GM20431 (cell line): ENCODE results near the gene PEX11A.

Experiments used
- in situ Hi-C: fragments of 300-500 bp; cut with MseI, MboI; formaldehyde crosslinking; loops from one replicate; pipeline ENCODE4 v1.15.0; 2020; ENCODE audit warnings: low sequenced_read_pairs; ENCODE audit not compliant: unreplicated experiment

Gene PEX11A

GRCh38 chr15:89679212-89679611 lies 11.3 kb downstream of the PEX11A start, which contains the start of gene PLIN1:
Gene PLIN1, minus strand, starts transcription at chr15:89679367. Its CDS starts 1,878 bp downstream, at chr15:89677489.
- in situ Hi-C loops = no loop called here

GRCh38 chr15:89677381-89677780 lies 13.2 kb downstream of the PEX11A start:
- in situ Hi-C loops = no loop called here

- in situ Hi-C loops = no loop called here
Measured at GRCh38 chr15:89675606-89676005, 14.9 kb downstream of the PEX11A start.

GRCh38 chr15:89674526-89674925 lies 16.0 kb downstream of the PEX11A start:
- in situ Hi-C loops = no loop called here

DNA sequence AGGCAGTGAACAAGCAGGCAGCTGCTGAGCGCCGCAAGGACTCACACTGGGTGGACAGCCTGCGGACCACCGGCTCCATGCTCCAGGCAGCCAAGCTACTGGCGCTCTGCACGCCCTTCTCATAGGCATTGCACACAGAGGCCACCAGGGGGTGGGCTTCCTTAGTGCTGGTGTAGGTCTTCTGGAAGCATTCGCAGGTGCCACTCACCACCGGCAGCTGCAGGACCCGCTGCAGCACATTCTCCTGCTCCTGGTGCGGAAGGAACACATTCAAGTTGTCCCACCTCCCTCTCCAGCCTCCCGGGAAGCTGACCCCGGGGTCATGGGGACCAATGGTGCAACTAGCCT lies 17.4 kb downstream of the PEX11A start:
- in situ Hi-C loops = no loop called here

- in situ Hi-C loops = no loop called here
Measured at GRCh38 chr15:89672221-89673164, 18.1 kb downstream of the PEX11A start.

- in situ Hi-C loops = no loop called here
Measured at GRCh38 chr15:89671687-89672086, 18.9 kb downstream of the PEX11A start.

- in situ Hi-C loops = no loop called here
Measured at GRCh38 chr15:89670971-89671560, 19.5 kb downstream of the PEX11A start.

- in situ Hi-C loops = no loop called here
Measured at GRCh38 chr15:89669941-89670340, 20.6 kb downstream of the PEX11A start.

- in situ Hi-C loops = no loop called here
Measured at GRCh38 chr15:89669309-89669865, 21.2 kb downstream of the PEX11A start.

- in situ Hi-C loops = no loop called here
Measured at GRCh38 chr15:89668171-89668570, 22.4 kb downstream of the PEX11A start.

DNA sequence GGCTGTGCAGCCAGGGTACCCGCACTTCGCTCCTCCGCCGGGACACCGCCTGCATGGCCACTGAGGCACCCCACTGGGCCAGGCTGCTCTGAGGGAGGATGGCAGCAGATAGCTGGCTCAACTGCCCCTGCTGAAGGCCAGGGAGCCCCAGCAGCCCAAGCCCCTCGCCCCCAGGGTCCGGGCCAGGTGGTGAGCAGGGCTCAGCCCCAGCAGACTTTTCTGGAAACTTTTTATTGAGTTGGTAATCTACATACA lies 22.9 kb downstream of the PEX11A start:
- in situ Hi-C loops = no loop called here

GRCh38 chr15:89666858-89667705 lies 23.5 kb downstream of the PEX11A start:
- in situ Hi-C loops = no loop called here

GRCh38 chr15:89666184-89666857 lies 24.2 kb downstream of the PEX11A start:
- in situ Hi-C loops = no loop called here

- in situ Hi-C loops = no loop called here
Measured at GRCh38 chr15:89665449-89666181, 24.9 kb downstream of the PEX11A start.

DNA sequence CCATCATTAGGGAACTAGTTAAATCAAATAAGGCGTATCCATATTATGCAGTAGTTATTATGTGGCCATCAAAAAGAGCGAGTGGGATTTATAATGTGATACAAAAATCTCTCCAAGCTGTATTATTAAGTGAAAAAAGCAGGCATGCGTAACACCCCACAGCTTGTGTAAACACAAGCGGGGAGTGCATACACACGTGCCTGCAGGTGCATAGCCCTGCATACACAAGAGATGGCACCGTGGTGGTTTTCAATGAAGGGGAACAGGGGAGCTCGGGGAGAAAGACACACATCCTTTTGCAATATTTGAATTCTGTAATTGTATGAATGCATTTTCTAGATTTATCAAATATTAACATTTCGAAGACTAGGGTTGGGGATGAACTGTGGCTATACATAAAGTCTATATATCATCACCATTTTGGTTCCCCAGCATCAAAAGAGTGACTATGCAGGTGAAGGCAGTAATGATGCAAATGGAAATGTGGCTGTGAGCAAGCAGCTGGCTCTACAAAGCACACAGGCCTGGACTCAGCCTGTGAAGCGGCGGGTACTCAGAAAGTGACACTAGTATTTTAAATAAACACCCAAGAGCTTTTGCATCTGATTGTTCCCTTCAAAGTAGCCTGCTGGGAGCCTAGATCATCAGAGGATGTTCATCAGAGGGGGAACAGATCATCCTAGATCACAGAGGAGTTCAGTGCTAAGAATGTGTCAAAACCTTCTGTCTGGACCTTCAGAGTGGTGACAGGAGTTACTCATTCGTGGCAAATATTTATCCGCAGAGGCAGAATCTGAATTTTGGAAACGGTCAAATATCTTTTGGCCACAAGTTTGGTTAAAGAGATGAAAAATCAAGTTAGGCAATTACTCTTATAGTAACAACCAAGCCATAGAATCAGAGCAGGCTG lies 25.9 kb downstream of the PEX11A start:
- in situ Hi-C loops = no loop called here

DNA sequence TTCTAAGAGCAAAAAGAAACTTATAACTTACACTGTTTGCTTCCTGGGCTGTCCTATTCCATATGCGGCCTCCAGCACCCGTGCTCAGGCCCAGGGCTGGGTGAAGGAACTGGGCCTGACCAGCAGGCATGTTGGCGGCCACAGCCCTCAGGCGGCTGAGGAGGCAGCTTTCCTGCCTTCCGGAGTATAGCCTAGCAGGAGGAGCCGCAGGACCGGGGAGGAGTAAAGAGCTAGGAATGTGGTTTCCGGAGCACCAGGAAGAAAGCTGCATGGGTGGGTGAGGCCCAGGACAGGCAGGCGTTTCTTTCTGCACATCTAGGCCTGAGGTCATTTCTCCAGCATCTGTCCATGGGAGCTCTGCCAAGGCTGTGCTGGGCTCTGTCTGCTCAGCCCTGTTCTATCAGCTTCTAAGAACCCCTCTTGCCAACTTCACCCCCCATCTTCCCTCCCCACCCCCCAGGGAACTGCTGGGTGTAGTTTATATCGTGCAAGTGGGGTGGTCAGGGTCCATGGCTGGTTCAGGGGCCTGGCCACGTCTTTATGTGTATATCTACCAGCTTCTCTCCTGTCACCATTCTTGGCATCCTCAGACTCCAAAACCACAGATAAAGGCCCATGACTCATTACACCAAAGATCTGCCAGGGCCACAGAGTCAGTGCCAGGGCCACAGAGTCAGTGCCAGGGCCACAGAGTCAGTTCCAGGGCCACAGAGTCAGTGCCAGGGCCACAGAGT lies 27.5 kb downstream of the PEX11A start:
- in situ Hi-C loops = no loop called here

- in situ Hi-C loops = no loop called here
Measured at GRCh38 chr15:89660556-89660955, 30.0 kb downstream of the PEX11A start.
